Measurements from ENCODE around the gene UGT1A5. TPM values are rescaled to one million over a fixed set of nuclear protein-coding genes. Genes with fewer than 3 reads are reported as not detected.
"Not testable (repeated sequence)": the region's sequence is repeated elsewhere in the genome, so short reads cannot be mapped to it uniquely, and the experiment has no call there.

The UGT1A5 gene
- total RNA-seq, 3 donors from 2014 or later: not detected

- peak; percentile 62 to 69 (median 63) for TF ChIP-seq CTCF (IDR thresholded peaks at IDR 0.05)
- no peak for TF ChIP-seq POLR2AphosphoS5 (IDR thresholded peaks at IDR 0.05)
- H3K4me1 ChIP-seq: no peaks in the 10 kb centered on the region
- H3K36me3 ChIP-seq: no peaks in the 10 kb centered on the region
- H3K4me3 ChIP-seq: no peak overlapping the region
- intact Hi-C loops (cut with DNase I; ENCODE audit: low total_unique reads): loop anchor here (10.0 kb wide), 1 partner anchor 267 kb away; no protein-coding TSS in a partner anchor
- H3K9me3 ChIP-seq: no peaks in the 10 kb centered on the region
- H3K27ac ChIP-seq: no peak overlapping the region
- H3K27me3 ChIP-seq: no peaks in the 10 kb centered on the region
- peak; percentile 24 to 84 for DNase-seq (ENCODE audit: low spot score in 2 of 2)
Measured at GRCh38 chr2:233711312-233712008, 1.2 kb upstream of the UGT1A5 start.

- intact Hi-C loops (cut with DNase I; ENCODE audit: low total_unique reads): loop anchor here (10.0 kb wide), 1 partner anchor 268 kb away; no protein-coding TSS in a partner anchor
- Histone ChIP-seq H3K27ac (no peak overlapping the region), H3K27me3 (no peaks in the 10 kb centered on the region), H3K9me3 (no peaks in the 10 kb centered on the region), H3K4me1 (no peaks in the 10 kb centered on the region), H3K36me3 (no peaks in the 10 kb centered on the region), H3K4me3 (no peak overlapping the region)
- no peak for DNase-seq (ENCODE audit: low spot score in 2 of 2)
- no peak for TF ChIP-seq POLR2A (IDR thresholded peaks at IDR 0.05)
- no peak for TF ChIP-seq CTCF (IDR thresholded peaks at IDR 0.05)
- no peak for TF ChIP-seq POLR2AphosphoS5 (IDR thresholded peaks at IDR 0.05)
Measured at GRCh38 chr2:233713262-233713615, 532 bp downstream of the UGT1A5 start.

GRCh38 chr2:233714121-233714520 is 1.4 kb downstream of the UGT1A5 start:
- Histone ChIP-seq H3K4me1 (no peaks in the 10 kb centered on the region), H3K27me3 (no peaks in the 10 kb centered on the region), H3K4me3 (no peak overlapping the region), H3K9me3 (no peaks in the 10 kb centered on the region), H3K36me3 (no peaks in the 10 kb centered on the region), H3K27ac (no peak overlapping the region)
- intact Hi-C loops (cut with DNase I; ENCODE audit: low total_unique reads): loop anchor here (10.0 kb wide), 1 partner anchor 269 kb away; no protein-coding TSS in a partner anchor
- no peak for TF ChIP-seq CTCF (IDR thresholded peaks at IDR 0.05)
- TF ChIP-seq POLR2AphosphoS5 (IDR thresholded peaks at IDR 0.05): no peak
- TF ChIP-seq POLR2A (IDR thresholded peaks at IDR 0.05): no peak
- no peak for DNase-seq (ENCODE audit: low spot score in 2 of 2)

GRCh38 chr2:233718552-233718951 is 5.8 kb downstream of the UGT1A5 start, which contains the start of gene UGT1A4:
Gene UGT1A4, plus strand, starts transcription at chr2:233718736. Its CDS starts 85 bp downstream, at chr2:233718821.
- DNase-seq (ENCODE audit: low spot score in 2 of 2): no peak
- Histone ChIP-seq H3K9me3 (no peaks in the 10 kb centered on the region), H3K27me3 (no peaks in the 10 kb centered on the region), H3K27ac (no peak within 1 kb of the TSS), H3K4me1 (no peaks in the 10 kb centered on the region), H3K4me3 (no peak within 1 kb of the TSS), H3K36me3 (no peaks in the 10 kb centered on the region)
- intact Hi-C loops (cut with DNase I; ENCODE audit: low total_unique reads): loop anchor here (10.0 kb wide), 1 partner anchor 274 kb away; no protein-coding TSS in a partner anchor
- TF ChIP-seq CTCF (IDR thresholded peaks at IDR 0.05) (no peak), POLR2AphosphoS5 (IDR thresholded peaks at IDR 0.05) (no peak), POLR2A (IDR thresholded peaks at IDR 0.05) (no peak)

GRCh38 chr2:233728723-233729301 is 16.1 kb downstream of the UGT1A5 start, which contains the start of gene UGT1A3:
Gene UGT1A3, plus strand, starts transcription at chr2:233729042. Its CDS starts 85 bp downstream, at chr2:233729127.
- H3K9me3 ChIP-seq: no peaks in the 10 kb centered on the region
- no peak for DNase-seq (ENCODE audit: low spot score in 2 of 2)
- TF ChIP-seq CTCF (IDR thresholded peaks at IDR 0.05) (no peak), POLR2AphosphoS5 (IDR thresholded peaks at IDR 0.05) (no peak), POLR2A (IDR thresholded peaks at IDR 0.05) (no peak)
- no peak within 1 kb of the TSS for H3K4me3 ChIP-seq
- H3K27me3 ChIP-seq: peaks cover 0 to 5% of the 10 kb centered on the region in 2 donors
- no peaks in the 10 kb centered on the region for H3K4me1 ChIP-seq
- H3K36me3 ChIP-seq: no peaks in the 10 kb centered on the region
- H3K27ac ChIP-seq: no peak within 1 kb of the TSS
- intact Hi-C loops (cut with DNase I; ENCODE audit: low total_unique reads): no loop called here

GRCh38 chr2:233736868-233737653 is 24.4 kb downstream of the UGT1A5 start:
- H3K27me3 ChIP-seq; H3K27ac ChIP-seq; H3K4me1 ChIP-seq; H3K4me3 ChIP-seq; DNase-seq (ENCODE audit: low spot score in 2 of 2); H3K9me3 ChIP-seq; H3K36me3 ChIP-seq; intact Hi-C loops (cut with DNase I; ENCODE audit: low total_unique reads): not testable (repeated sequence)
